ENCODE data around the gene PEX6. TPM values are rescaled to one million over a fixed set of nuclear protein-coding genes. Genes with fewer than 3 reads are reported as not detected.

The PEX6 gene
- total RNA-seq, 2 donors from 2014 or later: 14.1 to 18.7 TPM

DNA sequence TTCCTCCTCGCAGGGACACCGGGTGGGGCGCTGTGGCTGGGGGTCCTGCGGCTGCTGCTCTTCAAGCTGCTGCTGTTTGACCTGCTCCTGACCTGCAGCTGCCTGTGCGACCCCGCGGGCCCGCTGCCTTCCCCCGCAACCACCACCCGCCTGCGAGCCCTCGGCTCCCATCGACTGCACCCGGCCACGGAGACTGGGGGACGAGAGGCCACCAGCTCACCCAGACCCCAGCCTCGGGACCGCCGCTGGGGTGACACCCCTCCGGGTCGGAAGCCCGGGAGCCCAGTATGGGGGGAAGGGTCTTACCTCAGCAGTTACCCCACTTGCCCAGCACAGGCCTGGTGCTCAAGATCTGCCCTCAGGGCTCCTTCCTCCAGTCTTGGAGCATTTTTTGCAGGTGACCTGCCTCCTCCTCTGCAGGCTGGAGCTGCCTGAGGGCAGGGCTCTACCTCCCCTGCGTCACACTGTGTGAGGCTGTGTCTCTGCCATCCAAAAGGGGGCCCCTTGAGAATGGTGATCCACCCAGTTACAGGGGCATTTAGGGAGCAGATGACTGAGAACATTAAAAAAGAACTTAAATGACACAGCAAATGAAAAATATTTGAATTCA, 53.6 kb downstream of the PEX6 start:
- H3K4me1 Mint-ChIP-seq (ENCODE audit: low read depth in 2 of 2): peaks cover 13 to 14% of the 10 kb centered on the region in 2 donors
- H3K27ac Mint-ChIP-seq: peak overlapping the region in 1 of 2 donors; percentile 59
- peaks cover 4% of the 10 kb centered on the region for H3K36me3 Mint-ChIP-seq
- no peaks in the 10 kb centered on the region for H3K9me3 Mint-ChIP-seq
- DNase-seq (ENCODE audit: low spot score) (no peak), ATAC-seq (no peak)
- no peak overlapping the region for H3K4me3 Mint-ChIP-seq
- H3K27me3 Mint-ChIP-seq: peaks cover 0 to 8% of the 10 kb centered on the region in 2 donors

DNA sequence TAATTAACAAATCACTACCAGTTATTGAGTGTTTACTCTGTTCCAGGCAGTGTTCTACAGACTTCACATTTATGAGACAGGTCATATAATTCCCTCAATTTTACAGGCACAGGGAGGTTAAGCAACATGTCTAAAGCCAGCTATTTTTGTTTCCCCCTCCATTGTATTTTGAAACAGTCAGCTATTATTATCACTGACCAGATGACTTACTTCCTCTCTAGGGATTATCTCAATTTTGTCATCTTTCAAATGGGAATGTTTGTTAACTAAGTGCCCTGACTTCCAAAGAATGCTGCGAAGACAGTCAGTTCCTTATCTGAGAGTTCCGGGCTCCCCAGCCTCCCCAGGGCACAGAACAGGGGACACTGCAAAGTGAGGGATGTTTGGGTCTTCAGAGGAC, 55.3 kb downstream of the PEX6 start:
- Mint-ChIP-seq H3K27ac (no peak overlapping the region), H3K36me3 (no peaks in the 10 kb centered on the region), H3K9me3 (no peaks in the 10 kb centered on the region), H3K27me3 (peaks cover 0 to 8% of the 10 kb centered on the region in 2 donors), H3K4me1 (ENCODE audit: low read depth in 2 of 2) (peaks cover 5 to 6% of the 10 kb centered on the region in 2 donors), H3K4me3 (no peak overlapping the region)
- DNase-seq (ENCODE audit: low spot score) (no peak), ATAC-seq (no peak)

DNA sequence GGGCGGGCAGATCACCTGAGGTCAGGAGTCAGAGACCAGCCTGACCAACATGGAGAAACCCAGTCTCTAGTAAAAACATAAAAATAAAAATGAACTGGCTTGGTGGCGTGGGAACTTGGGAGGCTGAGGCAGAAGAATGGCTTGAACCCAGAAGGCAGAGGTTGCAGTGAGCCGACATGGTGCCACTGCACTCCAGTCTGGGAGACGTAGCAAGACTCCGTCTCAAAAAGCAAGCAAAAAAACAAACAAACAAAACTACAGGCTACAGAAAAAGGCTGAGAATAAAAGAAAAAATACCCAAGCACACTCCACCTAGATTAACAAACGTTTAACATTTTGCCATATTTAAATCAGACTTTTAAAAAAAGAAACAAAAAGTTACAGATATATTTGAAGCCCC, 57.2 kb downstream of the PEX6 start:
- Mint-ChIP-seq H3K9me3 (no peaks in the 10 kb centered on the region), H3K4me1 (ENCODE audit: low read depth in 2 of 2) (no peaks in the 10 kb centered on the region), H3K27me3 (peaks cover 0 to 8% of the 10 kb centered on the region in 2 donors), H3K4me3 (no peak overlapping the region), H3K36me3 (no peaks in the 10 kb centered on the region), H3K27ac (no peak overlapping the region)
- ATAC-seq (no peak), DNase-seq (ENCODE audit: low spot score) (no peak)

DNA sequence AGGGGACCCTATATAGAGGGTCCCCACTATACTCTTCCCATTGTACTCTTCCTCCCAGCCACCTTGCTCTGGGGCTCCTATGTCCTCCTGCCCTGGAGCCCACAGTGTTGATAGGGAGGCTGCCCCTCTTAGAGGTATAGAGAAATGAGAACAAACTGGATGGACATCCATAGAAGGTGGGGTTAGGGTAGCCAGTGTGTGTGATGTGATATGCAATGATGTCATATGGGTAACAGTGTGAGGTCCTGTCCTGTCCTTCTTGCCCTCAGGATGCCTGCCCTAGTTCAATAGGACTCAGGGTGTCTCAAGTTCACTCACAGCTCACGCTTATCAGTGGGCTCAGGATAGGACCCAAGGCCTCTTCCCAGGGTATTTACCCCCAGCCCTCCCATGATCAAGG, 62.7 kb downstream of the PEX6 start:
- peaks cover 0 to 4% of the 10 kb centered on the region in 2 donors for H3K27me3 Mint-ChIP-seq
- ATAC-seq (peak; percentile 17 to 32), DNase-seq (ENCODE audit: low spot score) (peak; percentile 28)
- no peaks in the 10 kb centered on the region for H3K9me3 Mint-ChIP-seq
- H3K27ac Mint-ChIP-seq: no peak overlapping the region
- no peaks in the 10 kb centered on the region for H3K36me3 Mint-ChIP-seq
- H3K4me3 Mint-ChIP-seq: no peak overlapping the region
- H3K4me1 Mint-ChIP-seq (ENCODE audit: low read depth in 2 of 2): no peaks in the 10 kb centered on the region

DNA sequence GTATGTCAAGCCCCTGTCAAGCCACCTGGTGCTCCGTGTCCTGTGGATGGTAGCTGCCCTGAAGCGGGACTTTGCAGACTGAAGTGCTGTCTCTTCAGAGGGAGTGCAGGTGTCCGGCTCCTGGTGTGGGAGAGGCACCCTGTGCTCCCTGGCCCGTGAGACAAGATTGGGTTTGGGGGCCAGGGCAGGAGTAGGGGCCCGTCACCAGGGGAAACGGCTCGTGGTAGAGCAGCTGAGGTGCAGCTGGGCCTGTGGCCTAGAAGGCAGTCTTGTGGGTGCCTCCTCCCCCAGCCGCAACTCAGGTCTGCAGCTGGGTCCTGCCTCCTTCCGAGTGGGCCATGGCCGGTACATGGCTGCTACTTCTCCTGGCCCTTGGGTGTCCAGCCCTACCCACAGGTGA, 63.2 kb downstream of the PEX6 start, which contains the start of gene PTCRA:
Gene PTCRA (plus strand): TSS at position 322 of the 400 bp plus-strand sequence. CDS start 17 bp downstream, at position 339.
- H3K4me1 Mint-ChIP-seq (ENCODE audit: low read depth in 2 of 2): no peaks in the 10 kb centered on the region
- H3K36me3 Mint-ChIP-seq: no peaks in the 10 kb centered on the region
- peak; percentile 13 to 40 for ATAC-seq
- H3K9me3 Mint-ChIP-seq: no peaks in the 10 kb centered on the region
- no peak for DNase-seq (ENCODE audit: low spot score)
- no peak within 1 kb of the TSS for H3K4me3 Mint-ChIP-seq
- H3K27ac Mint-ChIP-seq: no peak within 1 kb of the TSS
- H3K27me3 Mint-ChIP-seq: peaks cover 0 to 7% of the 10 kb centered on the region in 2 donors

DNA sequence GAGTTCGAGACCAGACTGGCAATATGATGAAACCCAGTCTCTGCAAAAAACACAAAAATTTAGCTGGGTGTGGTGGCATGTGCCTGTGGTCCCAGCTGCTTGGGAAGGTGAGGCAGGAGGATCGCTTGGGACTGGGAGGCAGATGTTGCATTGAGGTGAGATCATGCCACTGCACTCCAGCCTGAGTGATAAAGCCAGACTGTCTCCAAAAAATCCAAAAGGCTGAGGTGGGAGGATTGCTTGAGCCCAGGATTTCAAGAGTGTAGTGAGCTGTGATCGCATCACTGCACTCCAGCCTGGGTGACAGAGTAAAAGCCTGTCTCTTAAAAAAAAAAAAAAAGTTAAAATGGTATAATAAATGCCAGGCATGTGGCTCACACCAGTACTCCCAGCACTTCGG, 64.4 kb downstream of the PEX6 start:
- peak; percentile 40 for DNase-seq (ENCODE audit: low spot score)
- no peak overlapping the region for H3K27ac Mint-ChIP-seq
- no peaks in the 10 kb centered on the region for H3K9me3 Mint-ChIP-seq

More for the DNA sequence above, 64.4 kb downstream of the PEX6 start:
- H3K36me3 Mint-ChIP-seq: no peaks in the 10 kb centered on the region
- H3K4me1 Mint-ChIP-seq (ENCODE audit: low read depth in 2 of 2): no peaks in the 10 kb centered on the region
- ATAC-seq: no peak
- H3K4me3 Mint-ChIP-seq: no peak overlapping the region
- H3K27me3 Mint-ChIP-seq: peaks cover 0 to 7% of the 10 kb centered on the region in 2 donors

Other genes starting within 250 kb of the PEX6 start
- gene TBCC, start 233.1 kb downstream of the PEX6 start, total RNA-seq: 10 to 100 TPM; 28.8 to 32.6 TPM
- 10 to 100 TPM; 13.5 to 13.9 TPM for gene BICRAL, start 197.1 kb downstream of the PEX6 start, total RNA-seq
- 100 to 1,000 TPM; 125 to 191 TPM for gene RPL7L1, start 99.6 kb downstream of the PEX6 start, total RNA-seq
- gene PTCRA, start 63.1 kb downstream of the PEX6 start, total RNA-seq: not detected
- gene CNPY3, start 49.7 kb downstream of the PEX6 start, total RNA-seq: 10 to 100 TPM; 35.4 to 38.2 TPM
- gene GNMT, start 18.4 kb downstream of the PEX6 start, total RNA-seq: 1 to 10 TPM in 1 of 2 donors, under 1 TPM in 1; 0.26 to 1.1 TPM
- gene PPP2R5D, start 5.4 kb upstream of the PEX6 start, total RNA-seq: 10 to 100 TPM; 38.9 to 47.8 TPM
- gene MEA1, start 34.8 kb upstream of the PEX6 start, total RNA-seq: 10 to 100 TPM; 55.7 to 77.8 TPM
- 10 to 100 TPM; 59.6 to 60.8 TPM for gene KLHDC3, start 35.1 kb upstream of the PEX6 start, total RNA-seq
- gene RRP36, start 42.4 kb upstream of the PEX6 start, total RNA-seq: 10 to 100 TPM; 86.9 to 96.5 TPM
- gene CUL7, start 74.7 kb upstream of the PEX6 start, total RNA-seq: 1 to 10 TPM; 8.3 to 9.8 TPM
- 10 to 100 TPM; 41.7 to 59.6 TPM for gene MRPL2, start 80.3 kb upstream of the PEX6 start, total RNA-seq
- 10 to 100 TPM; 12.3 to 13.0 TPM for gene KLC4, start 80.5 kb upstream of the PEX6 start, total RNA-seq
- 1 to 10 TPM; 1.2 to 4.1 TPM for gene PTK7, start 97.1 kb upstream of the PEX6 start, total RNA-seq
- 10 to 100 TPM; 56.8 to 70.4 TPM for gene SRF, start 192.1 kb upstream of the PEX6 start, total RNA-seq
- 10 to 100 TPM; 41.5 to 85.8 TPM for gene CUL9, start 203.0 kb upstream of the PEX6 start, total RNA-seq